Limb (tissue), 2 donors: ENCODE results near the gene UBAP2L.
"Not testable (repeated sequence)": the region's sequence is repeated elsewhere in the genome, so short reads cannot be mapped to it uniquely, and the experiment has no call there.

Experiments used
- DNase-seq, 2 donors: peaks; one replicate each; pipeline ENCODE4 v3.0.0-alpha.2; 2016; ENCODE audit errors: extremely low spot score in 2 of 2

UBAP2L gene

GRCh38 chr1:154241703-154242351 is 21.1 kb downstream of the UBAP2L start:
- no peak for DNase-seq

DNA sequence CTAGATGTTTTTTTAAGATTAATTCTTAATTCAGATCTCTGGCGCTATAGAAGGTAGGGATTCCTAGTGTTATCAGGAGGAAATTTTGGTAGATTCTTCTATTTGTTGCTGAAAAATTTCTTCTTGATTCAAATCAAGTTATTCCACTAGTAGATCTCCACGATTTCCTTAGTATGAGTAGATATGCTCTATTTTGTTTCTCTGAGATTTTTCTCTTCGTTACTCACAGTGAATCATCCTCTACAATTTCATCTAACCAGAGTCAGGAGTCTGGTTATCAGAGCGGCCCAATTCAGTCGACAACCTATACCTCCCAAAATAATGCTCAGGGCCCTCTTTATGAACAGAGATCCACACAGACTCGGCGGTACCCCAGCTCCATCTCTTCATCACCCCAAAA is 32.9 kb downstream of the UBAP2L start:
- no peak for DNase-seq

- no peak for DNase-seq
Measured at GRCh38 chr1:154256686-154257085, 35.9 kb downstream of the UBAP2L start.

DNA sequence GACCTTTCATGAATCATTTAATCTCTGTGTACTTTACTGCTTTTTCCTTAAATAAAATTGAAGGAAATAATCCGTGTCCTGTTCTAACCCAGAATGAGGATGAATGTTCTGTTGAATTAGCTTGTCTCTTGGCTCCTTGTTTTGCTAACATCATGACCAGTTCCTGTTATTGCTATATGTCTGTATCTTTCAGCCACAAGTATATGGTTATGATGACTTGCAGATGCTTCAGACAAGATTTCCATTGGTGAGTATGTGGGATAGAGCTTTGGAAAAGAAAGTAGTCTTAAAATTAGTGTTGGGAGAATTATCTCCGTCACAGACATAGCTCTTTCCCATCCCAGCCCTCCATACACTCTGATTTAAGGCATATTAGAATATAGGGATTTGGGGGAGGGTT is 38.0 kb downstream of the UBAP2L start:
- no peak for DNase-seq

DNA sequence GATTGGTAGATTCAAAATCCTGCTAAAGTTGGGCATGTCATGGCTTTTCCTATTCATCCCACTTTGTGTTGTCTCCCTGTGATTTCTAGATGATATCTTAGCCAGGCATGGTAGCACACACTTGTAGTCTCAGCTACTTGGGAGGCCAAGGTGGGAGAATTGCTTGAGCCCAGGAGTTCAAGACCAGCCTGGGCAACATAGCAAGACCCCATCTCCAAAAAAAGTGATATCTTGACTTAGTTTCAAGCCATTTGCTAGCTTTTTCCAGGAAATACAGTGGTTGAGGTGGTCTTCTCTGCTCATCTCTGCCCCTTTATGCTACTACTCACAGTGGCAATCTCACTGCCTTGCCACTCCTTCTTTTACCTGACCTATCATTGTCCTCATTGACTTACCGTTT is 39.4 kb downstream of the UBAP2L start:
- no peak for DNase-seq

DNA sequence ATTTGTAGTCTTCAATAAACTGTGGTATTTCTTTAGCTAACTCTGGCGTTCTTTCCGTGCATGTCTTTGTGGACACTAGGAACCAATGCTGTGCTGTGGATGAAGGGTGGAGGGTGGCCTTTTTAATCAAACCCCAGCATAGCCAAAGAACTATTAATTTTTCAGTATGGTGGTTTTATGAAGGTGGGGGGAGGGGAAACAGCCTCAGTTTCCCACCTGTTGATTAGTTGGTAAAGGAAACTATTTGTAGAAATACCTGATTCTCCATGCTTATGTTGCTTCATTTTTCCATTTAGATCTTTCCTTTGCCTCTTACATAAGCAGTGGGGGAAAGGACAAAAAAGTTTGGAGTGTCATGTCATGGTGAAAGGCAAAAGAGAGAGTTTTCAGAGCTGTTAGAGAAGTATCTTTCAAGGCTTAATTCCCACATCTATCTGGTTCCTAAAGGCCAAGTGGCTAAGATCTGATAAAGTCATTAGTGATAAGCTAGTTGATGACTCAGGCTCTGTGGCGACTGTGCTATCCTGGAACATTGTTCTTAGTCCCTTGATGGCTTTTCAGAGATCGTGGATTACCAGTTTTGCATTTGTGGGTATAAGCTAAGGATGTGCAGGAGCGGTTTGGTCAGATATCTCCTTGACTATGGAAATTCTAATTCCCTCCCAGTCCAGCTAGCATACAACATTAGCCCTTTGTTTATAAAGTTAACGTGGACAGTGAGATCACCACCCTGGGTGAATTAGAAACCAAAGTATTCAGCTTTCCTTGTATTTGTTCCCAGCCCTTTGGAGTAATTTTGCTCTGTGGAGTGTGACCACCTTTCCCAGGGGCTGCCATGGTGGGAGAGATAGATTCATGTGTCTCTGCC is 42.9 kb downstream of the UBAP2L start:
- no peak for DNase-seq

DNA sequence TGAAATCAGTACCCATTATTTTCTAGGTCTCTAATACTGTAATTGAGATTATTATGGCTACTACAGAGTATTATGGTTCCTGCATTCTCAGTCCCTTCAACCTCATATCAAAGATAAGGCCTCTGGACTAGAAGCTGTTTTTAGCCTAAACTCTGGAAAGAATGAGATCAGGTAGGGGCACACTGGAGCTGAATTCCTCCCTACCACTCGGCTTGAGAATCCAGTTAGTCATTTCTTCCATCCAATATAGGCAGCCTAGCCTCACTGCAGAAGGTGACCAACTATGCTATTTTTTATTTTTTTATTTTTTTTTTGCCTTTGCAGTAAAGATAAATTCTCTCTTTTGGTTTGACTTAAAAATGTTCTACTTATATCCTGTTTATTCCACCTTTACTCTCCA is 43.7 kb downstream of the UBAP2L start:
- DNase-seq: no peak

DNA sequence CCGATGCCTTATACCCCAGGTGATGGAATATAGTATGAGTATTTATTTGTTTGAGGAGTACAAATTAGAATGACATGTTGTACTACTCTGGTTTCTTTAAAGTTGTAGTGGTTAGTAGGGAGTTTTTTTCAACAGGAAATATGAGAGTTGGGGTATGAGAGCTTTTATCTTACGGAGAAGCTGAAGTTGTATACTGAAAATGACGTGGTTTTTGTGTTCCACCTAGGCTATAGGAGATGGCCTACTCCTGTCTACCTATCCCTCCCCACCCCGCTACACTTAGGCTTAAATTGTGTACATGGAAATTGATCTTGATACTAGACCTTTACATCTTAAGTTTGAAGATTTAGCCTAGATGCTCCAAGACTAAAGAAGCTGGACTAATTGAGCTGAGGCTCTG is 44.8 kb downstream of the UBAP2L start:
- no peak for DNase-seq

- DNase-seq: no peak
Measured at GRCh38 chr1:154270833-154271232, 50.1 kb downstream of the UBAP2L start.

GRCh38 chr1:154272217-154272998 is 51.7 kb downstream of the UBAP2L start, which contains the start of gene HAX1:
TSS of gene HAX1 (plus strand) at chr1:154272629. CDS start at chr1:154272724, 95 bp downstream.
- DNase-seq: peak; percentile 92 to 93

- DNase-seq: no peak
Measured at GRCh38 chr1:154272999-154273563, 52.3 kb downstream of the UBAP2L start.

DNA sequence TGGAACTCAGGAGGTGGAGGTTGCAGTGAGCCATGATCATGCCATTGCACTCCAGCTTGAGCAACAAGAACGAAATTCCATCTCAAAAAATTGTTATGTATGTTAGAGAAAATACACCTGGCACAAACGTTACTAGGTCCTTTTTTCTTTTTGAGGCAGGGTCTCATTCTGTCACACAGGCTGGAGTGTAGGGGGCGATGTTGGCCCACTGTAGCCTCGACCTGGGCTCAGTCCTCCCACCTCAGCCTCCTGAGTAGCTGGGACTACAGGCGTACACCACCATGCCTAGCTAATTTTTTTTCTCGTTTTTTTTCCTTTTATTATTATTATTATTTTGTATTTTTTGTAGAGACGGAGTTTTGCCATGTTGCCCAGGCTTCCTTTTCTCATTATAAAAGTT is 56.0 kb downstream of the UBAP2L start:
- DNase-seq: no peak

DNA sequence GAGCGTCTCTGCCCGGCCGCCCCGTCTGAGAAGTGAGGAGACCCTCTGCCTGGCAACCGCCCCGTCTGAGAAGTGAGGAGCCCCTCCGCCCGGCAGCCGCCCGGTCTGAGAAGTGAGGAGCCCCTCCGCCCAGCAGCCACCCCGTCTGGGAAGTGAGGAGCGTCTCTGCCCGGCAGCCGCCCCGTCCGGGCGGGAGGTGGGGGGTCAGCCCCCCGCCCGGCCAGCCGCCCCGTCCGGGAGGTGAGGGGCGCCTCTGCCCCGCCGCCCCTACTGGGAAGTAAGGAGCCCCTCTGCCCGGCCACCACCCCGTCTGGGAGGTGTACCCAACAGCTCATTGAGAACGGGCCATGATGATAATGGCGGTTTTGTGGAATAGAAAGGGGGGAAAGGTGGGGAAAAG is 66.8 kb downstream of the UBAP2L start:
- not testable (repeated sequence) for DNase-seq

DNA sequence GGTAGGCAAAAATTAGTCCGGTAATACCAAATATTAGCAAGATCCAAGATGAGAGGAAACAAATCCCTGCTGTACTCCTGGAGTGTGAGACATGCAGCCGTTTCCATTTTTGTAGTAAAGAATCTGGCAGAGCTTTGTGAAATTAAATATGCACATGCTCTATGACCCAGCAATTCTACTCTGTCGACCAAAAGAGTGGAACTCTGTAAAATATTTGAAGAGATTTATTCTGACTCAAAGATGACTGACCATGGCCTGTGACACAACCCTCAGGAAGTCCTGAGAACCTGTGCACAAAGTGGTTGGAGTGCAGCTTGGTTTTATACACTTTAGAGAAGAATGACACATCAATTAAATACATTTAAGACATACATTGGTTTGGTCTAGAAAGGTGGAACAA is 67.9 kb downstream of the UBAP2L start:
- no peak for DNase-seq

DNA sequence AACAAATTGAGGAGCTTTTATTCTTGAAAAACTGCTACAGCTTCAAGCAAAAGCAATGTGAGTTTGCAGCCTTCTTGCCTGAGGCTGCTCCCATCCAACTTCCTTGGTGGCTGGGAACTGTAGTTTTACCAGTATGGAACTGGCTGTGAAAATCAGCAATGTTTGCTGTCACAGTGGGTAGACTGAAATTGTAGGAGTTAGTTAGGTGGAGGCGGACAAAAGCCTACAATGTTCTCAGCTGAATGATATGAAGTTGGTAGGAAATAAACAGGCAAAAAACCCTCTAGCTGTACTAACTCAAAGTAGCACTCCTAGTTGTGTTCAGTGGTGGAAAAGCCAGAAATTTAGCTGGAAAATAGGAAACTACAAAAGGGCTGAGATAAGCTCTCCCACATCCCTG is 70.2 kb downstream of the UBAP2L start:
- DNase-seq: no peak

GRCh38 chr1:154295408-154296235 is 74.9 kb downstream of the UBAP2L start:
- DNase-seq: no peak

GRCh38 chr1:154301582-154301981 is 80.8 kb downstream of the UBAP2L start:
- no peak for DNase-seq

GRCh38 chr1:154304664-154305337 is 84.0 kb downstream of the UBAP2L start:
- no peak for DNase-seq

DNA sequence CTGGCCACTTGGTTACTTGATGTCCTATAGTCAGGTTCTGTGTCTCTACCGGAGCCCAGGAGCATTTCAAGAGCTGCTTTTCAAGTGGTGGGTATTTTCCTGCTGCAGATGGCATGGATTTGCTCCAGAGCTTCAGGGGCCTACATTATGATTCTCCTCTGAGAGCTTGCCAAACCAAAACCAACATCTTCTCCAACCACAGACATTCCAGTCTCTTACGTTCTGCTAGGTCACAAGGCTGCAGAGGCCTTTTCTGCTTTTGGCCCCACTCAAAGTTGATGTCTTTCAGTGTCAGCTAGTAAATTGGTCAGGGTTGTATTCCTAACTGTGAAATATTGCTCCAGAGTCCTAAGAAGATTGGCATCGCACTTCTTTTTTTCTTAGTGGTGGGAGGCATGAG is 85.4 kb downstream of the UBAP2L start:
- DNase-seq: no peak

- not testable (repeated sequence) for DNase-seq
Measured at GRCh38 chr1:154307670-154308270, 87.0 kb downstream of the UBAP2L start.
